Thymus (tissue), 11 donors: Measurements from ENCODE around the gene SH3BP5. TPM values are rescaled to one million over a fixed set of nuclear protein-coding genes. Genes with fewer than 3 reads are reported as not detected.
A peak's percentile ranks its signal among the peaks of the same experiment; 100 is the strongest.
"Not testable (repeated sequence)": the region's sequence is repeated elsewhere in the genome, so short reads cannot be mapped to it uniquely, and the experiment has no call there.

Experiments used
- DNase-seq, 9 donors: peaks; one replicate each; pipeline ENCODE4 v3.0.0-alpha.2; 2013; ENCODE audit warnings: low spot score in 9 of 9, low read depth in 6 of 9, missing footprints in 1 of 9
- H3K27ac ChIP-seq, 2 donors: one replicate each; pipeline ENCODE4 v1.5.1; 2013; ENCODE audit warnings: control low read depth in 1 of 2, low read depth in 1 of 2, low read length in 1 of 2, mild to moderate bottlenecking in 1 of 2, moderate library complexity in 1 of 2
- H3K27me3 ChIP-seq, 2 donors: one replicate each; pipeline ENCODE4 v1.5.1; 2013; ENCODE audit warnings: low read length in 1 of 2; ENCODE audit not compliant: control insufficient read depth in 2 of 2, insufficient read depth in 1 of 2
- H3K36me3 ChIP-seq, 2 donors: one replicate each; pipeline ENCODE4 v1.5.1; 2013; ENCODE audit warnings: low read length in 1 of 2, mild to moderate bottlenecking in 1 of 2, moderate library complexity in 1 of 2; ENCODE audit not compliant: control insufficient read depth in 2 of 2, insufficient read depth in 2 of 2
- H3K4me1 ChIP-seq, 2 donors: one replicate each; pipeline ENCODE4 v1.5.1; 2013; ENCODE audit warnings: low read length in 2 of 2; ENCODE audit not compliant: control insufficient read depth in 2 of 2, insufficient read depth in 2 of 2
- H3K4me3 ChIP-seq, 2 donors: one replicate each; pipeline ENCODE4 v1.5.1; 2013; ENCODE audit warnings: low read length in 2 of 2, control low read depth in 1 of 2, mild to moderate bottlenecking in 1 of 2
- H3K9me3 ChIP-seq, 2 donors: one replicate each; pipeline ENCODE4 v1.5.1; 2013; ENCODE audit warnings: low read length in 1 of 2, mild to moderate bottlenecking in 1 of 2; ENCODE audit not compliant: control insufficient read depth in 2 of 2, insufficient read depth in 1 of 2
- WGBS: extraction: QIAGEN DNeasy Blood & Tissue Kit; methylation state at CpG from one replicate; pipeline ENCODE4 v1.1.7; 2013; 5-methylcytosine and 5-hydroxymethylcytosine counted together
- polyA plus RNA-seq: library from polyadenylated mRNA; stranded (reverse); fragments of 200-250 nt; gene quantifications from one replicate; pipeline ENCODE4 v1.2.3, GENCODE V29; 2013
- total RNA-seq: library from RNA; stranded (reverse); fragments of 120-200 nt; gene quantifications from one replicate; pipeline ENCODE4 v1.2.4, GENCODE V29; 2013
- donor health status: healthy.

The SH3BP5 gene
- total and polyA plus RNA-seq, 2 donors = 29.1 to 64.3 TPM

DNA sequence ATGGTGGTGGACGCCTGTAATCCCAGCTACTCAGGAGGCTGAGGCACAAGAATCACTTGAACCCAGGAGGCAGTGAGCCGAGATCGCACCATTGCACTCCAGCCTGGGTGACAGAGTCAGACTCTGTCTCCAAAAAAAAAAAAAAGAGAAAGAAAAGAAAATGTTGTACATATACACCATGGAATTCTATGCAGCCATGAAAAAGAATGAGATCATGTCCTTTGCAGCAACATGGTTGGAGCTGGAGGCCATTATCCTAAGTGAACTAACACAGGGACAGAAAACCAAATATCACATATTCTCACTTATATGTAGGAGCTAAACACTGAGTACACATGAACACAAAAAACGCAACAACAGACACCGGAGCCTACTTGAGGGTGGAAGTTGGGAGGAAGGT lies 17.1 kb upstream of the SH3BP5 start:
- H3K27me3 ChIP-seq, DNase-seq, H3K4me3 ChIP-seq, H3K27ac ChIP-seq, H3K36me3 ChIP-seq: not testable (repeated sequence)
- WGBS = 97% methylated on average over 5 of the region's 5 CpGs
- Histone ChIP-seq H3K9me3 (peaks cover 0 to 19% of the 10 kb centered on the region in 2 donors), H3K4me1 (peaks cover 23 to 47% of the 10 kb centered on the region in 2 donors)

DNA sequence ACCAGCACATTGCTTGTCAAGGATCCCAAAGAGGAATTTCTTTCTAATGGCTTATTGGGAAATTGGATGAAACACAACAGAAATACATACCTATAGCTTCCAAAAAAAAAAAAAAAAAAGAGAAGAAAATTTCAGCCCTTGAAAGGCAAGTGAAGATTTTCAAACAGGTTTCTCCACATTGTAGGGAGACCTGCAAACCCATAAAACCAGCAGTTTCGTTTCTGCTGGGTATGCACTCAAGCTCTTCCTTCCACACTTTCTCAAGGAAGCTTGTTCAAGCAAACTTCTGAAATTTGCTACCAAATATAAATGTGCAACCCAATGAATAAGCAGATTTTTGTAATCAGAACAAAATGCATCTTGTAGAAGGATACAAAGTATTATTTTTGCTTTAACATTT lies 15.9 kb upstream of the SH3BP5 start:
- no peak for DNase-seq
- peaks cover 0 to 19% of the 10 kb centered on the region in 2 donors for H3K9me3 ChIP-seq
- H3K36me3 ChIP-seq = no peaks in the 10 kb centered on the region
- WGBS = 28% methylated on average over 1 of the region's 1 CpG
- H3K4me3 ChIP-seq = no peak overlapping the region
- H3K27me3 ChIP-seq = no peaks in the 10 kb centered on the region
- H3K27ac ChIP-seq = peak overlapping the region in 1 of 2 donors; percentile 60
- H3K4me1 ChIP-seq = peaks cover 23 to 47% of the 10 kb centered on the region in 2 donors

DNA sequence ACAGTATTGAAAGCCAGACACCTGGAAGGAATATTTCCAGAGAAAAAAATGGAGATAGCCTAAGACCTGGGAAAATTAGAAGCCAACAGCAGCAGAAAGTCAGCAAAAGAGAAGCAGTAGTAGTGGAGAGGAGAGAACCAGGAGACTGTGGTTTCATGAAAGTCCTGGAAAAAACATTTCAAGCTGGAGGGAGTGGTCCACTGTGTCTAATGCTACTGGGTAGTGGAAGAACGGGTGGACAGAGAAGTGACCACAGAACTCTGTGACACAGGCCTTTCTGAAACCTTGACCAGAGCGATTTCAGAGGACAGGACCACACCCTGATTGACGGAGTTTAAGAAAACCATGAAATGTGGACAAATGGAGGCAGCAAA lies 15.3 kb upstream of the SH3BP5 start:
- Histone ChIP-seq H3K36me3 (no peaks in the 10 kb centered on the region), H3K4me1 (peaks cover 23 to 47% of the 10 kb centered on the region in 2 donors), H3K27ac (peak overlapping the region; percentile 59 to 60), H3K27me3 (no peaks in the 10 kb centered on the region), H3K9me3 (peaks cover 0 to 19% of the 10 kb centered on the region in 2 donors), H3K4me3 (no peak overlapping the region)
- WGBS = 91% methylated on average over 3 of the region's 3 CpGs
- DNase-seq = no peak

DNA sequence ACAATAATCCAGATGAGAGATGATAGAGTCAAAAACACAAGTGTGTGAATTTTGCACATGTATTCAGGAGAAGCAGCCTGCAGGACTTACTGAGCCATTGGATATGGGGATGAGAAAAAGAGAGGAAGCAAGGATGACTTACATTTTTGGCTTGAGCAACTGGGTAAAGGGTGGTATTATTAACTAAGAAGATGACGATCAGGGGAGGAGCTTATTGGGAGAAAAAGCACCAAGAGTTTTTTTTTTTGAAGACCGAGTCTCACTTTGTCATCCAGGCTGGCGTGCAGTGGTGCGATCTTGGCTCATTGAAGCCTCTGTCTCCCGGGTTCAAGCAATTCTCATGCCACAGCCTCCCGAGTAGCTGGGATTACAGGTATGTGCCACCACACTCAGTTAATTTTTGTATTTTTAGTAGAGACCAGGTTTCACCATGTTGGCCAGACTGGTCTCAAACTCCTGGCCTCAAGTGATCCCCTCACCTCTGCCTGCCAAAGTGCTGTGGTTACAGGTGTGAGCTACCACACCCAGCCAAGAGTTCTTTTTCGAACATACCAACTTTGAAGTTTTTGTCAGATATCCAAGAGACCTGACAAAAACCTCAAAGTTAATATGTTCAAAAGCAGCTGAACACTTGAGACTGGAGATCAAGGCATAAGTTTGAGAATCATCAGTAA lies 14.8 kb upstream of the SH3BP5 start:
- H3K9me3 ChIP-seq = peaks cover 0 to 19% of the 10 kb centered on the region in 2 donors
- H3K4me3 ChIP-seq = no peak overlapping the region
- peak in 2 of 9 donors; percentile 28 to 68 for DNase-seq
- H3K27ac ChIP-seq = peak overlapping the region; percentile 12 to 60
- H3K36me3 ChIP-seq = no peaks in the 10 kb centered on the region
- no peaks in the 10 kb centered on the region for H3K27me3 ChIP-seq
- WGBS = 70% methylated on average over 7 of the region's 7 CpGs
- H3K4me1 ChIP-seq = peaks cover 23 to 47% of the 10 kb centered on the region in 2 donors

DNA sequence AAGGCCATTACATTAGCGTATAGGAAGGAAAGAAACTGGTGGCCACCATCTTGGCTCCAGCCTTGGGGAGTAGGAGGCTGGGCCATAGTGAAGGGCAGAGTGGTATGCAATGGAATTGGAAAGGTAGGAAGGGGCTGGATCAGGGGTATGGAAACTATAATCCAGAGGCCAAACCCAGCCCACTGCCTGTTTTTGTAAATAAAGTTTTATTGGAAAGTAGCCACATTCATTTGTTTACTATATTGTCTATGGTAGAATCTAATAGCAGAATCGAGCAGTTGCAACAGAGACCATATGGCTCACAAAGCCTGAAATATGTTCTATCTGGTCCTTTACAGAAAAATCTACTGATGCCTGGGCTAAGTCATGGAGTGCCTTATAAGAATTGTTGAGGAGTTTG lies 14.1 kb upstream of the SH3BP5 start:
- DNase-seq = no peak
- no peak overlapping the region for H3K4me3 ChIP-seq
- no peaks in the 10 kb centered on the region for H3K27me3 ChIP-seq
- H3K36me3 ChIP-seq = no peaks in the 10 kb centered on the region
- peaks cover 23 to 46% of the 10 kb centered on the region in 2 donors for H3K4me1 ChIP-seq
- peaks cover 0 to 14% of the 10 kb centered on the region in 2 donors for H3K9me3 ChIP-seq
- WGBS = 97% methylated on average over 2 of the region's 2 CpGs
- H3K27ac ChIP-seq = no peak overlapping the region

DNA sequence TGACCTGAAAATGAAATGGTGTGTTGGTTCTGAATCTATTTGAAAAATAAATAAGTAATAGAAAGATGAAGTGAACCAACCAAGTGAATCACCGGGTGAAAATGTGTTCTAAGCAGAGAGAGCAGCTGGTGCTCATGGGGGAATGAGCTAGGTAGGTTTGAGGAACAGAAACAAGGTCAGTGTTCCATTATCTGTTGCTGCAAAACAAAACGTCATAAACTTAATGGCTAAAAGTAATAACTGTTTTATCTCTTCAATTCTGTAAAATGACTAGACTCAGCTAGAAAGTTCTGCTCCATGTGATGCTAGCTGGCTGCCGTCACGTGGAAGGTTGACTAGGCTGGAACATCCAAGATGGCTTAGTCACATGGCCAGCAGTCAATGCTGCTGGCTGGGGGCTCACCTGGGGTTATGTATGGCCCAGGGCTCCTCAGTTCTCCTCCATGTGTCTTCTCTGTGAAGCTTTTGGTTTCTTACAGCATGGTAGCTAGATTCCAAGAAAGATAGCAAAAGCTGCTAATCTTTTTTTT lies 13.3 kb upstream of the SH3BP5 start:
- peak in 2 of 9 donors; percentile 33 to 62 for DNase-seq
- H3K4me3 ChIP-seq = no peak overlapping the region
- peaks cover 26 to 50% of the 10 kb centered on the region in 2 donors for H3K4me1 ChIP-seq
- 84% methylated on average over 4 of the region's 4 CpGs for WGBS
- H3K27ac ChIP-seq = peak overlapping the region; percentile 41 to 69
- H3K9me3 ChIP-seq = peaks cover 0 to 9% of the 10 kb centered on the region in 2 donors
- H3K27me3 ChIP-seq = no peaks in the 10 kb centered on the region
- no peaks in the 10 kb centered on the region for H3K36me3 ChIP-seq

DNA sequence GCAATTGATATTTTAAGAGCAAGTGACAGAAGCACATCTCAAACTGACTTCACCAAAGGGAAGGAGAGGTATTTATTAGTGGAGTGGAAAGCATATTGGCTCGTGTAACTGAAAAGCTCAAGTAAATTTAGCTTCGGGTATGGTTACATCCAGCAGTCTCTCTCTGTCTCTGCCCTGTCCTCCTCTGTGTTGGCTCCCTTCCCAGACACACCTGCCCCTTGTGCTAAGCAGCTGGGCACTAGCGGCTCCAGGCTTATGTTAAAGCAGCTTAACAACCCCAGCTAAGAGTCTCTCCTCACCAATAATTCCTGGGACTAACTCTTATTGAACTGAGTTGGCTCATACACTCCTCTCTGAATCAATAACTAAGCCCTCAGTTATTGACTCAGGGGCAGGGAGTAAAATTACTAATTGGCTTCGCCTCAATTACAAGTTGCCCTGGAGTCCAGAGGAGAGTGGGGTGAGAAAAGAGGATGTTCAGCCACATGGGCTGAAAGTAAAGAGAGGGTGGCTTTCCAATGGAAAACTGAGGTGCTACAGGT lies 12.8 kb upstream of the SH3BP5 start:
- Histone ChIP-seq H3K9me3 (peaks cover 0 to 6% of the 10 kb centered on the region in 2 donors), H3K4me1 (peaks cover 26 to 48% of the 10 kb centered on the region in 2 donors), H3K27me3 (no peaks in the 10 kb centered on the region), H3K27ac (peak overlapping the region in 1 of 2 donors; percentile 41), H3K36me3 (no peaks in the 10 kb centered on the region), H3K4me3 (no peak overlapping the region)
- no peak for DNase-seq
- WGBS = 85% methylated on average over 4 of the region's 4 CpGs

DNA sequence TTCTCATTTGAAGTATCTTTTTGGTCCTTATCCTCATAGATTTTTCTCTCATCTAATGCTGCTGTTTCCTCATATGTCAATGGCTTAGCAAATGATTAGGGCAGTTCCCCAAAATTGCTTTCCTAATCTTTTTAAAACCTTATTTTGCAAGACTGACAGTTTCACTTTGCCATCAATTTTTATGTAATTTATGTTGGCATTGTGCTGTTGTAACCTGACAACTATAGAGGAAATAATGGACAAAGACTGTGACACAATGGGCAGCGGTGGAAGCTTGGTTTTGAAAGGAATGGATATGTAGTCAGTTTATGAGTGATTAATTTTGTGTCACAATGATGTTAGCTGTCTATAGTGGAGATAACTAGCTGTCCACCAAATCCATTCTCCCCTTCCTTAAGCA lies 10.6 kb upstream of the SH3BP5 start:
- peaks cover 22 to 46% of the 10 kb centered on the region in 2 donors for H3K4me1 ChIP-seq
- H3K27ac ChIP-seq = no peak overlapping the region
- H3K4me3 ChIP-seq = no peak overlapping the region
- no peak for DNase-seq
- peaks cover 0 to 3% of the 10 kb centered on the region in 2 donors for H3K9me3 ChIP-seq
- no peaks in the 10 kb centered on the region for H3K27me3 ChIP-seq
- no peaks in the 10 kb centered on the region for H3K36me3 ChIP-seq
- WGBS = 97% methylated on average over 1 of the region's 1 CpG

DNA sequence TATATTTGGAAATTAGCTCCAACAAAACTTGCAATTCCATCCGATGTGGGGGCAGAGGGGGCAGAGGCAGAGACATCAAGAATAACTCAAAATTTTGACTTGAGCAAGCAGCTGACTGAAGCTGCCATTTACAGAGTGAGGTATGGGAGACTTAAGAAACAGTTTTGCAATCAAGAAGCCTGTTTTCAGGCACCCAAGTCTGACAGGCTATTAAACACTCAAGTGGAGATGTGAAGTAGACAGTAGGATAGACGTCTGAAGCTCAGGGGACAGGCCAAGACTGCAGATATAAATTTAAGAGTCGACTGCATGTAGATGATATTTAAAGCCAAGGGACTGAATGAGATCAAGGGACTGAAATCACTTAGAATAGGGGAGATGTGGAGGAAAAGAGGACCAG lies 9.9 kb upstream of the SH3BP5 start:
- 96% methylated on average over 3 of the region's 3 CpGs for WGBS
- no peaks in the 10 kb centered on the region for H3K36me3 ChIP-seq
- H3K27me3 ChIP-seq = no peaks in the 10 kb centered on the region
- H3K4me3 ChIP-seq = no peak overlapping the region
- no peak overlapping the region for H3K27ac ChIP-seq
- DNase-seq = no peak
- H3K9me3 ChIP-seq = peaks cover 0 to 1% of the 10 kb centered on the region in 2 donors
- H3K4me1 ChIP-seq = peaks cover 15 to 39% of the 10 kb centered on the region in 2 donors
